NT2/D1 (cell line): Measurements from ENCODE around the gene SLC9C2.

ENCODE experiments used
- SUZ12 ChIP-seq: IDR thresholded peaks from 2 replicates; pipeline ENCODE4 v1.6.1; 2011; ENCODE audit not compliant: insufficient read length, insufficient read depth; ENCODE audit errors: extremely low read depth
- YY1 ChIP-seq: IDR thresholded peaks from 2 replicates; pipeline ENCODE4 v1.6.1; 2011; ENCODE audit not compliant: insufficient read length, insufficient read depth
- ZNF274 ChIP-seq: IDR thresholded peaks from 2 replicates; pipeline ENCODE4 v1.6.1; 2011; ENCODE audit warnings: mild to moderate bottlenecking, low read depth, low read length

- TF ChIP-seq ZNF274 (no peak), YY1 (no peak), SUZ12 (no peak)
Measured at GRCh38 chr1:173572201-173572873, 30.5 kb downstream of the SLC9C2 start.
